Suprapubic skin (tissue), 4 donors: ENCODE measurements around the gene RXRA. TPM values are rescaled to one million over a fixed set of nuclear protein-coding genes. Genes with fewer than 3 reads are reported as not detected.
A peak's percentile ranks its signal among the peaks of the same experiment; 100 is the strongest.

Experiments
- DNase-seq, 2 donors: peaks; one replicate each; pipeline ENCODE4 v3.0.0-alpha.2; 2019; ENCODE audit warnings: low spot score in 2 of 2
- H3K27ac ChIP-seq: fragments of 200-600 bp; sonication (generic); one replicate; pipeline ENCODE4 v1.5.1; 2019
- H3K27me3 ChIP-seq: fragments of 200-600 bp; sonication (generic); one replicate; pipeline ENCODE4 v1.5.1; 2019
- H3K36me3 ChIP-seq: fragments of 200-600 bp; sonication (generic); one replicate; pipeline ENCODE4 v1.5.1; 2019
- H3K4me1 ChIP-seq: fragments of 200-600 bp; sonication (generic); one replicate; pipeline ENCODE4 v1.5.1; 2019
- H3K4me3 ChIP-seq: fragments of 200-600 bp; sonication (generic); one replicate; pipeline ENCODE4 v1.5.1; 2019; ENCODE audit warnings: mild to moderate bottlenecking
- H3K9me3 ChIP-seq: fragments of 200-600 bp; sonication (generic); one replicate; pipeline ENCODE4 v1.5.1; 2019
- CTCF ChIP-seq, 2 donors: fragments of 200-600 bp in 1 of 2; fragments of 450-650 bp in 1 of 2; sonication (generic) in 1 of 2; IDR thresholded peaks; one replicate each; pipeline ENCODE4 v1.5.1; 2016 to 2019; ENCODE audit warnings: antibody characterized with exemption in 2 of 2, mild to moderate bottlenecking in 1 of 2, moderate library complexity in 1 of 2
- EP300 ChIP-seq: sonication (generic); formaldehyde crosslinking; IDR thresholded peaks from one replicate; pipeline ENCODE4 v1.6.1; 2017; ENCODE audit warnings: antibody characterized with exemption
- POLR2A ChIP-seq, 2 donors: fragments of 450-650 bp; IDR thresholded peaks; one replicate each; pipeline ENCODE4 v1.6.1; 2017; ENCODE audit warnings: antibody characterized with exemption in 2 of 2, mild to moderate bottlenecking in 2 of 2, moderate library complexity in 2 of 2
- POLR2AphosphoS5 ChIP-seq, 3 donors: sonication (generic); formaldehyde crosslinking; IDR thresholded peaks; one replicate each; pipeline ENCODE4 v1.6.1; 2017; ENCODE audit warnings: antibody characterized with exemption in 3 of 3
- WGBS: methylation state at CpG from one replicate; pipeline ENCODE4 v1.1.5; 2018; 5-methylcytosine and 5-hydroxymethylcytosine counted together
- total RNA-seq, 4 donors: library from RNA; depleted of rRNA; stranded (reverse); fragments of >200 nt; gene quantifications; one replicate each; pipeline ENCODE4 v1.1.0, GENCODE V29; 2016

Gene RXRA
- total RNA-seq, 4 donors from 2014 or later: 165 to 240 (median 185) TPM

DNA sequence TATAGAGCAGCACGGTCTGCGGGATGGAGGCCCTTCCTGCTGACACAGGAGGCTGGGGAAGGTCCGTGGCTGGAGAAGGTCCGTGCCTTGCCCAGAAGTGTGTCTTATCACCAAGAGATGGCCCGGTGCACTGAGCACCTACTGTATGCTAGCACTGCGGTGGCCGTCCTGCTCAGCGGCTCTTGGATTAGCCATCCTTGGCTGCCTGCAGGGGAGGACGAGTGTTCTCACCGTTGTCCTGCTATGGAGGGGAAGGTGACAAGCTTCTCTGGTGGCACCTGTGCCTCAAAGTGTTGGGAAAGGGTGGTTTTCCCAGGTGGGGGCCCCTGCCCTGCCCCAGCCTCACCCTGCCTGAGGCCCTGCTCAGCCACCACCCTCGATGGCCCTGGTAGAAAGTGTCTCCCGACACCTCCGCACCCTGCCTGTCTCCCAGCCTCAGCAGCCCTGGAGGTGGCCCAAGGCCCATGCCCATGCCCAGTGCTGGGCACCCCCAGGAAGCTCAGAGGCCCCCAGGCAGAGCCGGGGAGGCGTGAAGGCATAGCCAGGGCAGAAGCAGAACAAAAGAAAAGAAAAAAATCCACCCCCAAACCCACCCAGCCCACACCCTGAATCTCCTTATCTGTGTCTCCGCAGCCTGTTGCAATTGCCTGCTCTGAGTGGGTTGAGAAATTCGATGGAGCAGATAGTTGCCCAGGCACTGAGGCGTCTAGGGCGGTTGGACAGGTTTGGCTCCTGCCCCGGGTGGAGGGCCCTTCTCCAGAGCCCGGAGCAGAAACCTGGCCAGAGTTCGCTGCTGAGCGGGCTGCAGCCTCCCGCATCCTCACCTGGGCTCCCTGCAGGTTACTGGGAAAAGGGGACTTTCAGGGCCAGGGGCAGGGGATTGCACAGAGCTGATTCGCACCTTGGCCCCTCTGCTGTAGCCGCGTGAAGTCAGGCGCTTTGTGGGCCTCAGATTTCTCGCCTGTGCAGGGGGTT, 30.5 kb downstream of the RXRA start:
- no peaks in the 10 kb centered on the region for H3K27me3 ChIP-seq
- H3K4me3 ChIP-seq: peak overlapping the region; percentile 22
- peaks cover 100% of the 10 kb centered on the region for H3K4me1 ChIP-seq
- no peak for TF ChIP-seq EP300
- TF ChIP-seq CTCF (IDR thresholded peaks at IDR 0.05): no peak
- no peak for TF ChIP-seq POLR2A (IDR thresholded peaks at IDR 0.05)
- peak in 1 of 3 donors; percentile 57 for TF ChIP-seq POLR2AphosphoS5 (IDR thresholded peaks at IDR 0.05)
- no peaks in the 10 kb centered on the region for H3K9me3 ChIP-seq
- H3K36me3 ChIP-seq: no peaks in the 10 kb centered on the region
- WGBS: 58% methylated on average over 17 of the region's 29 CpGs
- no peak for DNase-seq
- H3K27ac ChIP-seq: peak overlapping the region; percentile 91

DNA sequence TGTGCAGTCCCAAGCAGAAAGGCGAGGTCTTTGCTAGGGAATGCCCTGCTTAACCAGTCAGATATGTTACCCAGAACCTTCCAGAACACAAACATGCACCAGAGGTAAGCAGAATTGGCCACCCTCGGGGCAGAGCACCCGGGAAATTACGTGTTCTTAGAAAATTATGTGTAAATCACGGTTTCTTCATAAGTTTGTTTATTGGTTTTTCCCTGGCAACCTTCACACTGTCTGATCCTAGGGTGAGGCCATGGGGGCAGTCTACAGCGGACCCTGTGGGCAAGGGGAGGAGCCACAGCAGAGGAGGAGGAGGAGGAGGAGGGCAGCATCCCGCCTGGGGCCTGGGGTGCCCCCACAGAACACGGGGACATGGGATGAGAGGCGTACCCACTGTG, 31.4 kb downstream of the RXRA start:
- H3K27me3 ChIP-seq: no peaks in the 10 kb centered on the region
- TF ChIP-seq POLR2A (IDR thresholded peaks at IDR 0.05) (no peak), CTCF (IDR thresholded peaks at IDR 0.05) (no peak), EP300 (no peak), POLR2AphosphoS5 (IDR thresholded peaks at IDR 0.05) (no peak)

GRCh38 chr9:134358026-134358661, 31.9 kb downstream of the RXRA start:
- no peaks in the 10 kb centered on the region for H3K36me3 ChIP-seq
- TF ChIP-seq CTCF (IDR thresholded peaks at IDR 0.05) (no peak), POLR2AphosphoS5 (IDR thresholded peaks at IDR 0.05) (no peak), EP300 (no peak), POLR2A (IDR thresholded peaks at IDR 0.05) (no peak)
- H3K27ac ChIP-seq: peak overlapping the region; percentile 91
- 29% methylated on average over 9 of the region's 16 CpGs for WGBS
- H3K27me3 ChIP-seq: no peaks in the 10 kb centered on the region
- peaks cover 100% of the 10 kb centered on the region for H3K4me1 ChIP-seq
- DNase-seq: no peak
- no peaks in the 10 kb centered on the region for H3K9me3 ChIP-seq
- no peak overlapping the region for H3K4me3 ChIP-seq

More for the DNA sequence above, 31.4 kb downstream of the RXRA start:
- H3K4me3 ChIP-seq: peak overlapping the region; percentile 22
- no peaks in the 10 kb centered on the region for H3K9me3 ChIP-seq
- 37% methylated on average over 8 of the region's 9 CpGs for WGBS
- H3K36me3 ChIP-seq: no peaks in the 10 kb centered on the region
- H3K27ac ChIP-seq: peak overlapping the region; percentile 91
- no peak for DNase-seq
- H3K4me1 ChIP-seq: peaks cover 100% of the 10 kb centered on the region

GRCh38 chr9:134358662-134359319, 32.5 kb downstream of the RXRA start:
- no peaks in the 10 kb centered on the region for H3K36me3 ChIP-seq
- peaks cover 100% of the 10 kb centered on the region for H3K4me1 ChIP-seq
- no peak overlapping the region for H3K4me3 ChIP-seq
- TF ChIP-seq CTCF (IDR thresholded peaks at IDR 0.05) (no peak), POLR2A (IDR thresholded peaks at IDR 0.05) (no peak), POLR2AphosphoS5 (IDR thresholded peaks at IDR 0.05) (no peak), EP300 (no peak)
- DNase-seq: no peak
- no peaks in the 10 kb centered on the region for H3K27me3 ChIP-seq
- WGBS: 52% methylated on average over 10 of the region's 17 CpGs
- peak overlapping the region; percentile 91 for H3K27ac ChIP-seq
- H3K9me3 ChIP-seq: no peaks in the 10 kb centered on the region
